HG03060 (cell line): ENCODE data around the gene SLC12A8.

Source experiments
- ATAC-seq: cut with Tn5 transposase; IDR thresholded peaks from one replicate; pipeline ENCODE4 v1.9.1; 2021; ENCODE audit warnings: low read depth, moderate number of reproducible peaks; ENCODE audit not compliant: unreplicated experiment

The SLC12A8 gene

DNA sequence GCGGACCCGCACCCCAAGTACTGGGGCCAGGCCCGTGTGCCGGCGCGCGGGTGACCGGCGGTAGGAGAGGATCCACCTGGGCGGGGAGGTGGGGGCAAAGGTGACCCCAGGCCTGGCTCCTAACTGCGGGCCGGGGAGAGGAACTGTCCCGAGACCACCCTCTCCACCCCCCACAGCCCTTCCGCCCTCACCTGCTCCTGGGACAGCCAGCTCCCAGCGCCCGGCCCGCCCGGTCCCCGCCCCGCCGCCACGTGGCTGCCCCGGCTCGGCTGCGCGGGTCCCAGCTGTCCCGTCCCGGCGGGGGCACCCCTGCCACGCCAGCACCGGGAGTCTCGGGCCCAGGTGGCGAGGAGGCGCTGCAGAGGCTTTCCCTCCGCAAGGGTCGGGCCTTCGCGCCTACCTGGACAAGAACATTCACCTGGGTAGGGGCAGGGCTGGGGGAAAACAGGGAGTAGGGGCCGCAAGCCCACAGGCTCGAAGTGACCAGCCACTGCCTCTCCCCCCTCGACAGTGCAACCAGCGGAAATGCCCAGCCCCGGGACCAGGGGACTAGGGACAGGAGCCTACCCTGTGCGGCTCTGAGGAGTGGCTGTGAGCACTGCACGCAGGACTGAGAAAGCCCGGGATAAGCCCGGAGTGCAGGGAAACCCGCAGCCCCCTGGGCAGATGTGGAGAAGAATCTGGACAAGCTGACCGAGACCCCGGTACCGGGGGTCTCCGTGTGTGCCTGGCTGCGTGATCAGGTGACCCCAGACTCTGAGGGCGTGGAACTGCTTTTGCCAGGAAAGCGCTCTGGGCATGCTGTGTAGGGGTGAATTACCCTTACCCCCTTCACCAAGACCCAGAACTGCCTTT is at the start of gene SLC12A8:
SLC12A8 (minus strand) TSS at position 240 of the 855 bp plus-strand sequence. CDS start 1,399 bp downstream, outside the sequence.
- ATAC-seq: no peak

GRCh38 chr3:125262161-125262560 is 49.6 kb upstream of the SLC12A8 start:
- ATAC-seq: no peak

- ATAC-seq: no peak
Observed at GRCh38 chr3:125261031-125261430, 48.5 kb upstream of the SLC12A8 start.

GRCh38 chr3:125260158-125260557 is 47.6 kb upstream of the SLC12A8 start:
- ATAC-seq: no peak

DNA sequence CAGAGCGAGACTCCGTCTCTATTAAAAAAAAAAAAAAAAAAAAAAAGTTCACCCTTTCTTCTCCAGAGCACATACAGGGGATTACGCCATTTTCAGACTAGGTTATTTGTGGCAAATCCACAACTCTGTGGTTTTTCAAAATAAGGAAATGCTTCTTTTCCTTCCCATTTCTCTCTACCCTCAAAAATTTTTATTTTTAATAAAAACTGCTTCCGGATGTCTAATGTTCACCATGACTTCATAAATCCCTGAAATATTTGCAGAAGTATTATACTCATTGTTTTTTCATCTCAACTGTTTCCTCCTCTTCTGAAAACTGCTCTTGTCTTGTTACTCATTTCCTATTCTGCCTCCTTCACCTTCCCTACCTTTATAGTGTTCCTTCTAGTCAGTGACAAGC is 45.0 kb upstream of the SLC12A8 start:
- ATAC-seq: no peak

- ATAC-seq: no peak
Observed at GRCh38 chr3:125256675-125257074, 44.1 kb upstream of the SLC12A8 start.

GRCh38 chr3:125250973-125251372 is 38.4 kb upstream of the SLC12A8 start:
- ATAC-seq: no peak

- ATAC-seq: no peak
Observed at GRCh38 chr3:125246237-125246636, 33.7 kb upstream of the SLC12A8 start.

GRCh38 chr3:125245521-125245920 is 33.0 kb upstream of the SLC12A8 start:
- ATAC-seq: no peak

GRCh38 chr3:125240496-125240895 is 27.9 kb upstream of the SLC12A8 start:
- ATAC-seq: no peak

DNA sequence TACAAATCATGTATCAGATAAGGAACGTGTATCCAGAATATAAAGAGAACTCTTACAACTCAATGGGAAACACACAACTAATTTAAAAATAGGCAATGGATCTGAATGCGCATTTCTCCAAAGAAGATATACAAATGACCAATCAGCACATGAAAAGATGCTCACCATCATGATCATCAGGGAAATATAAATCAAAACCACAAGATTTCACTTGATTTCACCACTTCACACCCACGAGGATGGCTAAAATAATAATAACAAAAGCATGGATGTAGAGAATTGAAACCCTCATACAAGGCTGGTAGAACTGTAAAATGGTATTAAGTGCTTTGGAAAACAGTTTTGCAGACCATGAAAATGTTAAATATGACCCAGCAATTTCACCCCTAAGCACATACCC is 26.7 kb upstream of the SLC12A8 start:
- ATAC-seq: no peak

- ATAC-seq: no peak
Observed at GRCh38 chr3:125238759-125239158, 26.2 kb upstream of the SLC12A8 start.

- ATAC-seq: no peak
Observed at GRCh38 chr3:125236331-125236903, 23.9 kb upstream of the SLC12A8 start.

GRCh38 chr3:125234831-125235230 is 22.3 kb upstream of the SLC12A8 start:
- ATAC-seq: no peak

- no peak for ATAC-seq
Observed at GRCh38 chr3:125232401-125232800, 19.9 kb upstream of the SLC12A8 start.

DNA sequence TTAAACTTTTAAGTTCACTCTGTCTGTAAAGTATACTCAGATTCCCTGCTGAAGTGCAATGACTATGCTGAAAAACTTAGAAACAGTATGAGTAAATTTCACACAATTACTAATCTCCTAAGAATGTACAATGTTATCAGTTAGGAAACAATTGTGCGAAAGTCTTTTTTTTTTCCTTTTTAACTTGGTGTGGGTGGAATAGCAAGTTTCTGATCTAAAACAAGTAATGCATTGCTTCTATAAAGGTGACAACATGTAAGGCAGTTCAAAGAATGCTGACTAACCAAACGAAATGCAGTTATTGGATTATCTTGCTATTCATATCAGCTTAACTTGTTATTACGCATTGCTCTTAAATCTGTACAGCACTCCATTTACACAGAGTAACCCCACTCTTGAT is 19.3 kb upstream of the SLC12A8 start:
- no peak for ATAC-seq

GRCh38 chr3:125229707-125230106 is 17.2 kb upstream of the SLC12A8 start:
- ATAC-seq: no peak

GRCh38 chr3:125229168-125229567 is 16.6 kb upstream of the SLC12A8 start:
- no peak for ATAC-seq

- no peak for ATAC-seq
Observed at GRCh38 chr3:125221831-125222230, 9.3 kb upstream of the SLC12A8 start.

DNA sequence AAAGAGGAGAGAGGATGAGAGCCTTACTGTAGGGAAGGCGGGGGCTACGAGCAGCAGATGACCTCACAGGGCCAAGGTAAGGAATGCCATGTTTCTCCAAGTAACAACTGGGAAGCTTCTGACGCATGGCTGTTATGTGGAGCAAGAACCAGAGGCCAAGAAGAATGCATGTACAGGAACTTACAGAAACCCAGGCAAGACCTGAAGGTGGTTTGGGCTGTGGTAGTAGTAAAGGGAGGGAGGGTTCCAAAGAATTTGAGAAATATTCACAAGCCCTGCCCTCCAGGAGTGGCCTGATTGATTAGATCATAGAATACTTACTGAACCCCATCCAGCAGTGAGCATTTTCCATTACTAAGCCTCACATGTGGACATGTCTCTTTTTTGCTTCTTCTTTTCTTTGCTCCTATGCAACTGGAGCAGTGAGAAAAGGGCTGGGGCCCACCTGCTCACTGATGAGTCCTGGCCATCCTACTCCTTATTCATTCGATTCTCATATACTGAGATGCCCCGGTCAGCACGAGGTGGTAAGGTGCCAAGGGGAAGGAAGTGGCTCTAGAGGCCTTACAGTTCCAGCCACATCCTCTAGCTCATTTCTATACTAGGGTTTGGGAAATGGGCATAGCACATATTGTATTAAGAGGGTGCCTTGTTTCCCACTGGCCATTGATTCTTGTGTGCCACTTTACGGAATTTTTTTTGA is 8.3 kb upstream of the SLC12A8 start:
- ATAC-seq: no peak

DNA sequence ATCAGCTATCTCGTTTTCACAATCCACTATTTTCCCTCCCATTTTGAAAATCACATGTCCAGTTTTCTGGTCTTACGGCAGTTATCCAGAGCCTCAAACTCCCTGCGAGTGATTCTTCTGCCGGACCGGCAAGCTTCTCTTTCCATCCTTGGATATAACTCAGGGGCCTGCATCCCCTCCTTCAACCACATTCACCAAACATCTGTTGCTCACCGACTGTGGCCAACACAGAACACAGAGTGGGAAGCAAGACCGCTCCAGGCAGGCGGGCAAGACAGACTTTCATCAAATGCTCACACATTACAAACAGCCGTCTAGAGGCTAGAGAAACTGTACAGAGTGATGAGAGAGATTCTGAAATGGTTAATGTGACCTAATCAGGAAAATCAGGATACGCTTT is 7.6 kb upstream of the SLC12A8 start:
- no peak for ATAC-seq
